MM.1S (cell line): ENCODE measurements around the gene NIPBL.

Source experiments
- DNase-seq: peaks from one replicate; pipeline ENCODE4 v3.0.0-alpha.2; 2015
- H2AFZ ChIP-seq: fragments of 300-600 bp; sonication (generic); 2 replicates; pipeline ENCODE4 v1.6.0; 2016; ENCODE audit warnings: antibody characterized with exemption, low read length
- H3F3A ChIP-seq: fragments of 300-600 bp; sonication (generic); 2 replicates; pipeline ENCODE4 v1.6.1; 2016; ENCODE audit warnings: mild to moderate bottlenecking, antibody characterized with exemption, low read length, moderate library complexity, mixed read lengths; ENCODE audit not compliant: insufficient read depth
- H3K27ac ChIP-seq: fragments of 300-600 bp; sonication (generic); 2 replicates; pipeline ENCODE4 v1.5.1; 2016; ENCODE audit warnings: mild to moderate bottlenecking, low read length
- H3K27me3 ChIP-seq: fragments of 300-600 bp; sonication (generic); replicated peaks from 2 replicates; pipeline ENCODE4 v1.6.0; 2016; ENCODE audit warnings: low read length; ENCODE audit not compliant: insufficient read depth
- H3K36me3 ChIP-seq: fragments of 300-600 bp; sonication (generic); replicated peaks from 2 replicates; pipeline ENCODE4 v1.6.1; 2016; ENCODE audit warnings: mild to moderate bottlenecking, low read length, mixed read lengths; ENCODE audit not compliant: insufficient read depth
- H3K4me1 ChIP-seq: fragments of 300-600 bp; sonication (generic); 2 replicates; pipeline ENCODE4 v1.6.1; 2016; ENCODE audit warnings: low read length, mixed read lengths
- H3K4me2 ChIP-seq: fragments of 300-600 bp; sonication (generic); 2 replicates; pipeline ENCODE4 v1.6.0; 2016; ENCODE audit warnings: low read depth, low read length
- H3K4me3 ChIP-seq: fragments of 300-600 bp; sonication (generic); 2 replicates; pipeline ENCODE4 v1.5.1; 2016; ENCODE audit warnings: low read length, mixed read lengths
- H3K79me2 ChIP-seq: fragments of 300-600 bp; sonication (generic); 2 replicates; pipeline ENCODE4 v1.6.1; 2016; ENCODE audit warnings: mixed run types, low read length, mixed read lengths
- H3K9ac ChIP-seq: fragments of 300-600 bp; sonication (generic); 2 replicates; pipeline ENCODE4 v1.6.1; 2016; ENCODE audit warnings: low read length, mixed read lengths
- H3K9me2 ChIP-seq: fragments of 300-600 bp; sonication (generic); replicated peaks from 2 replicates; pipeline ENCODE4 v1.6.1; 2016; ENCODE audit warnings: mild to moderate bottlenecking, low read length, mixed read lengths; ENCODE audit not compliant: insufficient read depth
- H3K9me3 ChIP-seq: fragments of 300-600 bp; sonication (generic); replicated peaks from 2 replicates; pipeline ENCODE4 v1.6.1; 2016; ENCODE audit warnings: mild to moderate bottlenecking, low read length, mixed read lengths; ENCODE audit not compliant: insufficient read depth
- H4K20me1 ChIP-seq: fragments of 300-600 bp; sonication (generic); 2 replicates; pipeline ENCODE4 v1.6.1; 2016; ENCODE audit warnings: mild to moderate bottlenecking, low read length, moderate library complexity, mixed read lengths; ENCODE audit not compliant: insufficient read depth
- EZH2 ChIP-seq: fragments of 300-600 bp; sonication (generic); optimal IDR thresholded peaks from 2 replicates; pipeline ENCODE3; 2017; ENCODE audit warnings: low read depth, mild to moderate bottlenecking, antibody characterized with exemption, low read length, mixed read lengths
- EZH2phosphoT487 ChIP-seq: fragments of 300-600 bp; sonication (generic); IDR thresholded peaks from 2 replicates; pipeline ENCODE4 v1.6.1; 2018; ENCODE audit warnings: antibody characterized with exemption, low read length
- TF ChIP-seq, protein P1 (sequence below): fragments of 300-600 bp; sonication (generic); IDR thresholded peaks from 2 replicates; pipeline ENCODE4 v1.5.1; 2016; ENCODE audit warnings: antibody characterized with exemption, low read length, mixed read lengths

NIPBL gene

DNA sequence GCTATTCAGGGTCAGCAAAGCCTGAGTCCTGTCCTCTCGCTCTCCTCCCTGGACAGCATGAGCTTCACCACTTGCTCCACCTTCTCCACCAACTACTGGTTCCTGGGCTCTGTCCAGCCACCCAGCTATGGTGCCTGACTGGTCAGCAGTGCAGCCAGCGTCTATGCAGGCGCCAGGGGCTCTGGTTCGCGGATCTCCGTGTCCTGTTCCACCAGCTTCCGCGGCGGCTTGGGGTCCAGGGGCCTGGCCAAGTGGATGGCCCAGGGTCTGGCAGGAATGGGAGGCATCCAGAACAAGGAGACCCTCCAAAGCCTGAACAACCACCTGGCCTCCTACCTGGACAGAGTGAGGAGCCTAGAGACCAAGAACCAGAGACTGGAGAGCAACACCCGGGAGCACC, 8.6 kb downstream of the NIPBL start:
- Histone ChIP-seq H3K9ac (no peak overlapping the region), H3K4me1 (peaks cover 11% of the 10 kb centered on the region), H3K9me2 (no peaks in the 10 kb centered on the region), H4K20me1 (peaks cover 55% of the 10 kb centered on the region), H3K4me2 (no peak overlapping the region), H3K9me3 (no peaks in the 10 kb centered on the region), H2AFZ (no peak overlapping the region), H3K27ac (no peak overlapping the region), H3K27me3 (no peaks in the 10 kb centered on the region), H3K79me2 (peaks cover 99% of the 10 kb centered on the region), H3K4me3 (no peak overlapping the region), H3K36me3 (no peaks in the 10 kb centered on the region), H3F3A (no peaks in the 10 kb centered on the region)
- no peak for DNase-seq
- TF ChIP-seq EZH2 (no peak), EZH2phosphoT487 (no peak)
- TF ChIP-seq, protein P1, sequence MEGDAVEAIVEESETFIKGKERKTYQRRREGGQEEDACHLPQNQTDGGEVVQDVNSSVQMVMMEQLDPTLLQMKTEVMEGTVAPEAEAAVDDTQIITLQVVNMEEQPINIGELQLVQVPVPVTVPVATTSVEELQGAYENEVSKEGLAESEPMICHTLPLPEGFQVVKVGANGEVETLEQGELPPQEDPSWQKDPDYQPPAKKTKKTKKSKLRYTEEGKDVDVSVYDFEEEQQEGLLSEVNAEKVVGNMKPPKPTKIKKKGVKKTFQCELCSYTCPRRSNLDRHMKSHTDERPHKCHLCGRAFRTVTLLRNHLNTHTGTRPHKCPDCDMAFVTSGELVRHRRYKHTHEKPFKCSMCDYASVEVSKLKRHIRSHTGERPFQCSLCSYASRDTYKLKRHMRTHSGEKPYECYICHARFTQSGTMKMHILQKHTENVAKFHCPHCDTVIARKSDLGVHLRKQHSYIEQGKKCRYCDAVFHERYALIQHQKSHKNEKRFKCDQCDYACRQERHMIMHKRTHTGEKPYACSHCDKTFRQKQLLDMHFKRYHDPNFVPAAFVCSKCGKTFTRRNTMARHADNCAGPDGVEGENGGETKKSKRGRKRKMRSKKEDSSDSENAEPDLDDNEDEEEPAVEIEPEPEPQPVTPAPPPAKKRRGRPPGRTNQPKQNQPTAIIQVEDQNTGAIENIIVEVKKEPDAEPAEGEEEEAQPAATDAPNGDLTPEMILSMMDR, result no peak

DNA sequence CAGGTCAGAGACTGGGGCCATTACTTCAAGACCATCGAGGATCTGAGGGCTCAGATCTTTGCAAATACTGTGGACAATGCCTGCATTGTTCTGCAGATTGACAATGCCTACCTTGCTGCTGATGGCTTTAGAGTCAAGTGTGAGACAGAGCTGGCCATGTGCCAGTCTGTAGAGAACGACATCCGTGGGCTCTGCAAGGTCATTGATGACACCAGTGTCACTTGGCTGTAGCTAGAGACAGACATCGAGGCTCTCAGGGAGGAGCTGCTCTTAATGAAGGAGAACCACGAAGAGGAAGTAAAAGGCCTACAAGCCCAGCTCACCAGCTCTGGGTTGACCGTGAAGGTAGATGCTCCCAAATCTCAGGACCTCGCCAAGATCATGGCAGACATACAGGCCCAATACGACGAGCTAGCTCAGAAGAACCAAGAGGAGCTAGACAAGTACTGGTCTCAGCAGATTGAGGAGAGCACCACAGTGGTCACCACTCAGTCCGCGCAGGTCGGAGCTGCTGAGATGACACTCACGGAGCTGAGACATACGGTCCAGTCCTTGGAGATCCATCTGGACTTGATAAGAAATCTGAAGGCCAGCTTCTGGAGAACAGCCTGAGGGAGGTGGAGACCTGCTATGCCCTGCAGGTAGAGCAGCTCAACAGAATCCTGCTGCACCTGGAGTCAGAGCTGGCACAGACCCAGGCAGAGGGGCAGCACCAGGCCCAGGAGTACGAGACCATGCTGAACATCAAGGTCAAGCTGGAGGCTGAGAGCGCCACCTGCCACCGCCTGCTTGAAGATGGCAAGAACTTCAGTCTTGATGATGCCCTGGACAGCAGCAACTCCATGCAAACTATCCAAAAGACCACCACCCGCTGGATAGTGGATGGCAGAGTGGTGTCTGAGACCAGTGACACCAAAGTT, 9.3 kb downstream of the NIPBL start:
- no peaks in the 10 kb centered on the region for H3K9me2 ChIP-seq
- H3K36me3 ChIP-seq, result no peaks in the 10 kb centered on the region
- no peaks in the 10 kb centered on the region for H3F3A ChIP-seq
- no peak overlapping the region for H3K9ac ChIP-seq
- TF ChIP-seq EZH2phosphoT487 (no peak), EZH2 (no peak)
- TF ChIP-seq, protein P1, result no peak
- no peak overlapping the region for H3K4me3 ChIP-seq
- H3K4me1 ChIP-seq, result peaks cover 11% of the 10 kb centered on the region
- H2AFZ ChIP-seq, result no peak overlapping the region
- no peak overlapping the region for H3K27ac ChIP-seq
- no peak for DNase-seq
- H3K9me3 ChIP-seq, result no peaks in the 10 kb centered on the region
- peaks cover 99% of the 10 kb centered on the region for H3K79me2 ChIP-seq
- H4K20me1 ChIP-seq, result peaks cover 48% of the 10 kb centered on the region
- H3K27me3 ChIP-seq, result no peaks in the 10 kb centered on the region
- H3K4me2 ChIP-seq, result no peak overlapping the region

DNA sequence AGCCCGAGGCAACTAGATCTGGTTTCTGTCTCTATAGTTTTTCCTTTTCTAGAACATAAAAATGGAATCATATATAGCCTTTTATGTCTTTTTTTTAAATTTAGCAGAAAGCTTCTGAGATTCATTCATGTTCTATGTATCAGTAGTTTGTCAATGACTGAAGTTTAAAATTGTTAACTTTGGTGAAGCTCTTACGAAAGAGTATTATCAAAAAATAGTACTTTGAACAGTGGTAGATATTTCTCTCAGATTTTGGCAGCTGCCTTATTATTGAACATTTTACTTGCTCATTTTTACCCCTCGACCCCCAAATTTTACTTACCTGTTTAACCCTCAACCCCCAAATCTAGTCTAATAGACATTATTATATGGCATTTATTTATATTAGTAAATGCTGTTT, 10.2 kb downstream of the NIPBL start:
- Histone ChIP-seq H3K4me1 (peaks cover 11% of the 10 kb centered on the region), H3K9me3 (no peaks in the 10 kb centered on the region), H3K9ac (no peak overlapping the region), H3K27ac (no peak overlapping the region), H3K4me3 (no peak overlapping the region), H3F3A (no peaks in the 10 kb centered on the region), H3K9me2 (no peaks in the 10 kb centered on the region), H2AFZ (no peak overlapping the region), H3K4me2 (no peak overlapping the region), H3K27me3 (no peaks in the 10 kb centered on the region), H3K79me2 (peaks cover 99% of the 10 kb centered on the region), H3K36me3 (no peaks in the 10 kb centered on the region), H4K20me1 (peaks cover 43% of the 10 kb centered on the region)
- DNase-seq, result no peak
- TF ChIP-seq, protein P1, result no peak
- no peak for TF ChIP-seq EZH2phosphoT487
- no peak for TF ChIP-seq EZH2
